NCI-H1417 treated with DMSO at 0.1 percent for 48 hours (cell line): ENCODE results near the gene ORAI3.
A peak's percentile ranks its signal among the peaks of the same experiment; 100 is the strongest.

Source experiments
- DNase-seq: peaks from one replicate; lab custom pipeline; 2025; lab: John Stamatoyannopoulos, UW

The ORAI3 gene

GRCh38 chr16:30971298-30971697 is 22.4 kb downstream of the ORAI3 start:
- no peak for DNase-seq

- no peak for DNase-seq
Observed at GRCh38 chr16:30972872-30973271, 24.0 kb downstream of the ORAI3 start.

GRCh38 chr16:30974348-30974747 is 25.5 kb downstream of the ORAI3 start:
- DNase-seq: no peak

GRCh38 chr16:30976486-30976885 is 27.6 kb downstream of the ORAI3 start:
- no peak for DNase-seq

GRCh38 chr16:30977502-30977901 is 28.6 kb downstream of the ORAI3 start:
- DNase-seq: no peak

- no peak for DNase-seq
Observed at GRCh38 chr16:30979170-30980022, 30.5 kb downstream of the ORAI3 start.

GRCh38 chr16:30980023-30980371 is 31.1 kb downstream of the ORAI3 start:
- no peak for DNase-seq

GRCh38 chr16:30980434-30980833 is 31.6 kb downstream of the ORAI3 start:
- DNase-seq: no peak

- DNase-seq: no peak
Observed at GRCh38 chr16:30980959-30981358, 32.1 kb downstream of the ORAI3 start.

GRCh38 chr16:30982548-30983288 is 33.9 kb downstream of the ORAI3 start:
- DNase-seq: no peak

- DNase-seq: no peak
Observed at GRCh38 chr16:30983289-30983889, 34.5 kb downstream of the ORAI3 start.

GRCh38 chr16:30983898-30984610 is 35.2 kb downstream of the ORAI3 start:
- no peak for DNase-seq

GRCh38 chr16:30984669-30985400 is 36.0 kb downstream of the ORAI3 start, which contains the start of gene HSD3B7:
Gene HSD3B7 (plus strand): TSS chr16:30985207. CDS start chr16:30985659, 452 bp downstream.
- no peak for DNase-seq

- DNase-seq: peak; percentile 27
Observed at GRCh38 chr16:30985401-30986128, 36.7 kb downstream of the ORAI3 start.

- no peak for DNase-seq
Observed at GRCh38 chr16:30986129-30986991, 37.5 kb downstream of the ORAI3 start.

- DNase-seq: no peak
Observed at GRCh38 chr16:30987581-30988190, 38.8 kb downstream of the ORAI3 start.

GRCh38 chr16:30989469-30990047 is 40.7 kb downstream of the ORAI3 start:
- DNase-seq: no peak

GRCh38 chr16:30990105-30990504 is 41.2 kb downstream of the ORAI3 start:
- DNase-seq: no peak

- DNase-seq: no peak
Observed at GRCh38 chr16:30991052-30991451, 42.2 kb downstream of the ORAI3 start.
